Measurements from ENCODE around the gene FAM20B.

The FAM20B gene

DNA sequence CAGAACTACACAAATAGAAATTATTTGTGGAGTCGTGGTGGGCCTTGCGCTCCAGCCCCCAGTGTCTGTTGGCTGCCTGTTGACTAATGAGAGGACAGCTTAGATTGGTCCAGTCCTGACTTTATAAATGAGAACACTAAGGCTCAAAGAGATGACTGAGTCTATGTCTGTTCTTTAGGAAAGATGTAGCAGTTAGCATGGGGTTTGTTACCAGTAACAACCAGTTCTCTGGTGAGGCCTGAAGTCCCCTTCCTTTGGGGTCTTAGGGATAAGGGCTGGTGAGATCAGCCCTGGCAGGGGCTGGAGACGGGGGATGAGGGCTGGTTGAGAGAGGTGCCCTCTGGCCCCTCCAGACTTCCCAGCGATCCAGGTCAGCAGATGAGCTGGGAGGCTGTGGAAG lies 65.2 kb downstream of the FAM20B start:
- TF ChIP-seq, protein P1, sequence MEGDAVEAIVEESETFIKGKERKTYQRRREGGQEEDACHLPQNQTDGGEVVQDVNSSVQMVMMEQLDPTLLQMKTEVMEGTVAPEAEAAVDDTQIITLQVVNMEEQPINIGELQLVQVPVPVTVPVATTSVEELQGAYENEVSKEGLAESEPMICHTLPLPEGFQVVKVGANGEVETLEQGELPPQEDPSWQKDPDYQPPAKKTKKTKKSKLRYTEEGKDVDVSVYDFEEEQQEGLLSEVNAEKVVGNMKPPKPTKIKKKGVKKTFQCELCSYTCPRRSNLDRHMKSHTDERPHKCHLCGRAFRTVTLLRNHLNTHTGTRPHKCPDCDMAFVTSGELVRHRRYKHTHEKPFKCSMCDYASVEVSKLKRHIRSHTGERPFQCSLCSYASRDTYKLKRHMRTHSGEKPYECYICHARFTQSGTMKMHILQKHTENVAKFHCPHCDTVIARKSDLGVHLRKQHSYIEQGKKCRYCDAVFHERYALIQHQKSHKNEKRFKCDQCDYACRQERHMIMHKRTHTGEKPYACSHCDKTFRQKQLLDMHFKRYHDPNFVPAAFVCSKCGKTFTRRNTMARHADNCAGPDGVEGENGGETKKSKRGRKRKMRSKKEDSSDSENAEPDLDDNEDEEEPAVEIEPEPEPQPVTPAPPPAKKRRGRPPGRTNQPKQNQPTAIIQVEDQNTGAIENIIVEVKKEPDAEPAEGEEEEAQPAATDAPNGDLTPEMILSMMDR (conservative IDR thresholded peaks at IDR 0.05): no peak
- H3K27ac ChIP-seq: no peak overlapping the region

- TF ChIP-seq, protein P1 (conservative IDR thresholded peaks at IDR 0.05): no peak
- no peak overlapping the region for H3K27ac ChIP-seq
These were observed 66.0 kb downstream of the FAM20B start for GRCh38 chr1:179091691-179092165.

GRCh38 chr1:179092896-179093461 lies 67.3 kb downstream of the FAM20B start:
- H3K27ac ChIP-seq: no peak overlapping the region
- TF ChIP-seq, protein P1 (conservative IDR thresholded peaks at IDR 0.05): no peak

GRCh38 chr1:179094818-179095217 lies 69.1 kb downstream of the FAM20B start:
- peak overlapping the region; percentile 48 for H3K27ac ChIP-seq
- TF ChIP-seq, protein P1 (conservative IDR thresholded peaks at IDR 0.05): no peak

GRCh38 chr1:179095377-179095776 lies 69.7 kb downstream of the FAM20B start:
- TF ChIP-seq, protein P1 (conservative IDR thresholded peaks at IDR 0.05): no peak
- peak overlapping the region; percentile 48 for H3K27ac ChIP-seq

DNA sequence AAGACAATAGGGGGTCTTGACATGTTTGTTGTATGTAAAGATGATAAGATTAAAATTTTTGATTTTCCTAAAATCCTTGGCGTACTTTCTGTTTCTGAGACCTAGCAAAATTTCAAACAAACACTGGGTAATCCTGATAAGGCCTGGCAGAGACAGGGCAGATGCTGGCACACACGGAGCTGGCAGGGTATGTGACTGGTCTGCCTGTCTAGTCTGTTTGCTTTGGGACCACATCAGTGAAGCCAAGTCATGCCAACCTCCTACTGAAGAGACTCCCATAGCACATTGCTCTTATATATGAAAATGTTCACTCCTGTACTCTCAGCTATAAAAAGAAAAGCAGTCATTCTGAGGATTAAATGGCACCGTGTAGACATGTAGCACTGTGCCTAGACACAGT lies 70.2 kb downstream of the FAM20B start:
- TF ChIP-seq, protein P1 (conservative IDR thresholded peaks at IDR 0.05): no peak
- peak overlapping the region; percentile 48; the same call in 1 of the 2 replicates for H3K27ac ChIP-seq

GRCh38 chr1:179099891-179100290 lies 74.2 kb downstream of the FAM20B start:
- TF ChIP-seq, protein P1 (conservative IDR thresholded peaks at IDR 0.05): no peak
- no peak overlapping the region for H3K27ac ChIP-seq
